WTC11 (cell line): Measurements from ENCODE around the gene SPIB. TPM values are rescaled to one million over a fixed set of nuclear protein-coding genes. Genes with fewer than 3 reads are reported as not detected.

Experiments
- ATAC-seq: fragments of 200-7000 bp; cut with Tn5 transposase; 2 replicates; pipeline ENCODE4 v1.10.0; 2021; ENCODE audit warnings: mild to moderate bottlenecking, moderate library complexity
- CTCF ChIA-PET: fragments of 300-600 bp; sonication (Branson Sonifier 250); formaldehyde crosslinking; loops from one replicate; lab custom pipeline; 2021; ENCODE audit warnings: antibody characterized with exemption; lab: Charles Lee
- POLR2A ChIA-PET: fragments of 350-600 bp; sonication (Branson Sonifier 250); formaldehyde crosslinking; loops from one replicate; lab custom pipeline; 2021; ENCODE audit warnings: antibody characterized with exemption; lab: Charles Lee
- DNase-seq: peaks from one replicate; pipeline ENCODE4 v3.0.0; 2021; ENCODE audit warnings: low spot score
- H3K27ac Mint-ChIP-seq: 2 replicates; pipeline ENCODE4 v1.8.0; 2021; ENCODE audit warnings: mixed read lengths
- H3K27me3 Mint-ChIP-seq: 2 replicates; pipeline ENCODE4 v1.8.0; 2021; ENCODE audit warnings: low read depth, mild to moderate bottlenecking, moderate library complexity, mixed read lengths
- H3K36me3 Mint-ChIP-seq: 2 replicates; pipeline ENCODE4 v1.8.0; 2021; ENCODE audit warnings: mixed read lengths
- H3K4me1 Mint-ChIP-seq: 2 replicates; pipeline ENCODE4 v1.8.0; 2022; ENCODE audit warnings: mixed read lengths
- H3K4me3 Mint-ChIP-seq: 2 replicates; pipeline ENCODE4 v1.8.0; 2021; ENCODE audit warnings: mild to moderate bottlenecking, moderate library complexity, mixed read lengths
- H3K9me3 Mint-ChIP-seq: 2 replicates; pipeline ENCODE4 v1.8.0; 2021; ENCODE audit warnings: mixed read lengths
- ATF6 ChIP-seq: sonication (generic); formaldehyde crosslinking; IDR thresholded peaks from 2 replicates; pipeline ENCODE4 v1.8.1; 2023; ENCODE audit warnings: mild to moderate bottlenecking, missing genetic modification reagents
- CREM ChIP-seq: sonication (generic); formaldehyde crosslinking; IDR thresholded peaks from 2 replicates; pipeline ENCODE4 v1.8.1; 2022; ENCODE audit warnings: mild to moderate bottlenecking, missing genetic modification reagents, moderate library complexity
- FOXJ3 ChIP-seq: sonication (generic); formaldehyde crosslinking; IDR thresholded peaks from 2 replicates; pipeline ENCODE4 v1.9.0; 2021; ENCODE audit warnings: missing genetic modification reagents, mild to moderate bottlenecking, borderline replicate concordance
- FOXK1 ChIP-seq: sonication (generic); formaldehyde crosslinking; IDR thresholded peaks from 2 replicates; pipeline ENCODE4 v1.8.0; 2022; ENCODE audit warnings: mild to moderate bottlenecking, moderate library complexity, missing genetic modification reagents
- HMGA2 ChIP-seq: fragments of 250-450 bp; sonication (Bioruptor Pico); IDR thresholded peaks from 2 replicates; pipeline ENCODE4 v1.4.0; 2021; ENCODE audit warnings: mild to moderate bottlenecking, moderate library complexity
- MAX ChIP-seq: sonication (generic); formaldehyde crosslinking; IDR thresholded peaks from 2 replicates; pipeline ENCODE4 v1.8.0; 2022; ENCODE audit warnings: mild to moderate bottlenecking, missing genetic modification reagents
- OVOL2 ChIP-seq: fragments of 250-450 bp; sonication (Bioruptor Pico); IDR thresholded peaks from 2 replicates; pipeline ENCODE4 v1.9.0; 2021; ENCODE audit warnings: mild to moderate bottlenecking, borderline replicate concordance
- RELA ChIP-seq: sonication (generic); formaldehyde crosslinking; IDR thresholded peaks from 2 replicates; pipeline ENCODE4 v1.8.1; 2022; ENCODE audit warnings: missing genetic modification reagents, mild to moderate bottlenecking, borderline replicate concordance
- ZMAT4 ChIP-seq: fragments of 250-450 bp; sonication (Bioruptor Pico); IDR thresholded peaks from 2 replicates; pipeline ENCODE4 v1.9.0; 2021; ENCODE audit warnings: mild to moderate bottlenecking
- ZNF121 ChIP-seq: sonication (generic); formaldehyde crosslinking; IDR thresholded peaks from 2 replicates; pipeline ENCODE4 v1.8.0; 2023; ENCODE audit warnings: missing genetic modification reagents
- ZNF219 ChIP-seq: sonication (generic); formaldehyde crosslinking; IDR thresholded peaks from 2 replicates; pipeline ENCODE4 v1.8.0; 2023; ENCODE audit warnings: missing genetic modification reagents, mild to moderate bottlenecking, borderline replicate concordance
- ZNF232 ChIP-seq: sonication (generic); formaldehyde crosslinking; IDR thresholded peaks from 2 replicates; pipeline ENCODE4 v1.8.0; 2022; ENCODE audit warnings: mild to moderate bottlenecking, missing genetic modification reagents
- ZNF512 ChIP-seq: sonication (generic); formaldehyde crosslinking; IDR thresholded peaks from 2 replicates; pipeline ENCODE4 v1.8.1; 2022; ENCODE audit warnings: missing genetic modification reagents, borderline replicate concordance
- total RNA-seq: library from RNA; stranded (reverse); gene quantifications from 3 replicates; pipeline ENCODE4 v1.2.3, GENCODE V29; 2021
- TF ChIP-seq, protein P1 (sequence below): sonication (generic); formaldehyde crosslinking; IDR thresholded peaks from 2 replicates; pipeline ENCODE4 v1.8.1; 2023; ENCODE audit warnings: mild to moderate bottlenecking, missing genetic modification reagents, borderline replicate concordance
- TF ChIP-seq, protein P2 (sequence below): sonication (generic); formaldehyde crosslinking; conservative IDR thresholded peaks from 2 replicates; pipeline ENCODE4 v1.8.1; 2023; ENCODE audit warnings: mild to moderate bottlenecking, low read depth, missing genetic modification reagents, moderate library complexity

Gene SPIB
- total RNA-seq, 1 experiment from 2014 or later: 4.7 TPM

GRCh38 chr19:50428772-50429463, 10.2 kb downstream of the SPIB start:
- Mint-ChIP-seq H3K36me3 (no peaks in the 10 kb centered on the region; the same call in 1 of the 2 replicates), H3K4me3 (peak overlapping the region; percentile 22; the same call in 1 of the 2 replicates), H3K27me3 (peaks cover 35% of the 10 kb centered on the region), H3K27ac (no peak overlapping the region), H3K4me1 (peaks cover 24% of the 10 kb centered on the region), H3K9me3 (no peaks in the 10 kb centered on the region)
- ChIA-PET POLR2A (interaction anchor here (1.4 kb wide), 1 partner anchor 13 kb away, joined by 3 read pairs; no protein-coding TSS in a partner anchor), CTCF (interaction anchor here (0.6 to 3.3 kb wide), 6 partner anchors 14 to 179 kb away, joined by 3 to 16 read pairs (median 4); no protein-coding TSS in a partner anchor)
- DNase-seq (no peak), ATAC-seq (no peak)
- TF ChIP-seq, protein P1, sequence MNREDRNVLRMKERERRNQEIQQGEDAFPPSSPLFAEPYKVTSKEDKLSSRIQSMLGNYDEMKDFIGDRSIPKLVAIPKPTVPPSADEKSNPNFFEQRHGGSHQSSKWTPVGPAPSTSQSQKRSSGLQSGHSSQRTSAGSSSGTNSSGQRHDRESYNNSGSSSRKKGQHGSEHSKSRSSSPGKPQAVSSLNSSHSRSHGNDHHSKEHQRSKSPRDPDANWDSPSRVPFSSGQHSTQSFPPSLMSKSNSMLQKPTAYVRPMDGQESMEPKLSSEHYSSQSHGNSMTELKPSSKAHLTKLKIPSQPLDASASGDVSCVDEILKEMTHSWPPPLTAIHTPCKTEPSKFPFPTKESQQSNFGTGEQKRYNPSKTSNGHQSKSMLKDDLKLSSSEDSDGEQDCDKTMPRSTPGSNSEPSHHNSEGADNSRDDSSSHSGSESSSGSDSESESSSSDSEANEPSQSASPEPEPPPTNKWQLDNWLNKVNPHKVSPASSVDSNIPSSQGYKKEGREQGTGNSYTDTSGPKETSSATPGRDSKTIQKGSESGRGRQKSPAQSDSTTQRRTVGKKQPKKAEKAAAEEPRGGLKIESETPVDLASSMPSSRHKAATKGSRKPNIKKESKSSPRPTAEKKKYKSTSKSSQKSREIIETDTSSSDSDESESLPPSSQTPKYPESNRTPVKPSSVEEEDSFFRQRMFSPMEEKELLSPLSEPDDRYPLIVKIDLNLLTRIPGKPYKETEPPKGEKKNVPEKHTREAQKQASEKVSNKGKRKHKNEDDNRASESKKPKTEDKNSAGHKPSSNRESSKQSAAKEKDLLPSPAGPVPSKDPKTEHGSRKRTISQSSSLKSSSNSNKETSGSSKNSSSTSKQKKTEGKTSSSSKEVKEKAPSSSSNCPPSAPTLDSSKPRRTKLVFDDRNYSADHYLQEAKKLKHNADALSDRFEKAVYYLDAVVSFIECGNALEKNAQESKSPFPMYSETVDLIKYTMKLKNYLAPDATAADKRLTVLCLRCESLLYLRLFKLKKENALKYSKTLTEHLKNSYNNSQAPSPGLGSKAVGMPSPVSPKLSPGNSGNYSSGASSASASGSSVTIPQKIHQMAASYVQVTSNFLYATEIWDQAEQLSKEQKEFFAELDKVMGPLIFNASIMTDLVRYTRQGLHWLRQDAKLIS: no peak
- TF ChIP-seq ZNF219 (CRISPR knock-in tag): no peak
- TF ChIP-seq, protein P2, sequence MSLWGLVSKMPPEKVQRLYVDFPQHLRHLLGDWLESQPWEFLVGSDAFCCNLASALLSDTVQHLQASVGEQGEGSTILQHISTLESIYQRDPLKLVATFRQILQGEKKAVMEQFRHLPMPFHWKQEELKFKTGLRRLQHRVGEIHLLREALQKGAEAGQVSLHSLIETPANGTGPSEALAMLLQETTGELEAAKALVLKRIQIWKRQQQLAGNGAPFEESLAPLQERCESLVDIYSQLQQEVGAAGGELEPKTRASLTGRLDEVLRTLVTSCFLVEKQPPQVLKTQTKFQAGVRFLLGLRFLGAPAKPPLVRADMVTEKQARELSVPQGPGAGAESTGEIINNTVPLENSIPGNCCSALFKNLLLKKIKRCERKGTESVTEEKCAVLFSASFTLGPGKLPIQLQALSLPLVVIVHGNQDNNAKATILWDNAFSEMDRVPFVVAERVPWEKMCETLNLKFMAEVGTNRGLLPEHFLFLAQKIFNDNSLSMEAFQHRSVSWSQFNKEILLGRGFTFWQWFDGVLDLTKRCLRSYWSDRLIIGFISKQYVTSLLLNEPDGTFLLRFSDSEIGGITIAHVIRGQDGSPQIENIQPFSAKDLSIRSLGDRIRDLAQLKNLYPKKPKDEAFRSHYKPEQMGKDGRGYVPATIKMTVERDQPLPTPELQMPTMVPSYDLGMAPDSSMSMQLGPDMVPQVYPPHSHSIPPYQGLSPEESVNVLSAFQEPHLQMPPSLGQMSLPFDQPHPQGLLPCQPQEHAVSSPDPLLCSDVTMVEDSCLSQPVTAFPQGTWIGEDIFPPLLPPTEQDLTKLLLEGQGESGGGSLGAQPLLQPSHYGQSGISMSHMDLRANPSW (CRISPR knock-in tag): no peak
- TF ChIP-seq OVOL2 (CRISPR knock-in tag): no peak
- no peak for TF ChIP-seq ZNF121 (CRISPR knock-in tag)
- no peak for TF ChIP-seq FOXK1 (CRISPR knock-in tag)
- TF ChIP-seq HMGA2: no peak
- no peak for TF ChIP-seq FOXJ3 (CRISPR knock-in tag)
- TF ChIP-seq ZNF512: no peak
- no peak for TF ChIP-seq RELA (CRISPR knock-in tag)
- TF ChIP-seq MAX (CRISPR knock-in tag): no peak
- no peak for TF ChIP-seq CREM (CRISPR knock-in tag)

- TF ChIP-seq ZMAT4 (CRISPR knock-in tag) (no peak), CREM (CRISPR knock-in tag) (no peak), ATF6 (CRISPR knock-in tag) (no peak), ZNF232 (no peak), ZNF121 (CRISPR knock-in tag) (peak; percentile 74; the same call in 1 of the 2 replicates)
- H3K27ac Mint-ChIP-seq: peak overlapping the region; percentile 18; the same call in 1 of the 2 replicates
- ATAC-seq (no peak), DNase-seq (no peak)
- H3K36me3 Mint-ChIP-seq: no peaks in the 10 kb centered on the region
- peaks cover 31% of the 10 kb centered on the region for H3K4me1 Mint-ChIP-seq
- peaks cover 35% of the 10 kb centered on the region for H3K27me3 Mint-ChIP-seq
- peak overlapping the region; percentile 78 for H3K4me3 Mint-ChIP-seq
- ChIA-PET CTCF (interaction anchor here (1.7 kb wide), 1 partner anchor 30 kb away, joined by 7 read pairs; no protein-coding TSS in a partner anchor), POLR2A (no interaction called here)
- H3K9me3 Mint-ChIP-seq: no peaks in the 10 kb centered on the region
These were observed 12.2 kb downstream of the SPIB start for GRCh38 chr19:50430888-50431342.
